HepG2 (cell line): Measurements from ENCODE around the gene FEM1C. TPM values are rescaled to one million over a fixed set of nuclear protein-coding genes. Genes with fewer than 3 reads are reported as not detected.

Source experiments
- ATAC-seq: fragments of 200-7000 bp; cut with Tn5 transposase; 3 replicates; pipeline ENCODE4 v1.9.1; 2020; ENCODE audit warnings: mild to moderate bottlenecking, moderate library complexity
- BruUV-seq: library from RNA; stranded (reverse); fragments of 400-500 nt; replicated peaks from 2 replicates; lab custom pipeline; 2021; lab: Mats Ljungman, UMichigan
- CTCF ChIA-PET: fragments of 300-600 bp; formaldehyde crosslinking; extraction: SDS; loops from one replicate; lab custom pipeline; 2021; ENCODE audit warnings: low total read pairs, inconsistent platforms, low intra/inter-chr PET ratio; lab: Yijun Ruan, JAX
- POLR2A ChIA-PET: fragments of 350-600 bp; sonication (Branson Sonifier 250); formaldehyde crosslinking; loops from one replicate; lab custom pipeline; 2020; ENCODE audit warnings: antibody characterized with exemption, inconsistent platforms; lab: Yijun Ruan, JAX
- DNase-seq: peaks from one replicate; pipeline ENCODE4 v3.0.0-alpha.2; 2015; ENCODE audit warnings: low spot score
- FAIRE-seq: peaks from 3 replicates; lab custom pipeline; 2011; peaks lifted over from hg19 to GRCh38; lab: Jason Lieb, UNC
- H2AFZ ChIP-seq: one replicate; pipeline ENCODE4 v1.6.1; 2011; ENCODE audit warnings: low read length, inconsistent platforms
- H3K27ac ChIP-seq: fragments of 300-600 bp; 3 replicates; pipeline ENCODE4 v1.8.0; 2011; ENCODE audit warnings: mixed run types, mild to moderate bottlenecking, mixed read lengths, low read length, inconsistent platforms; ENCODE audit not compliant: insufficient read depth; ENCODE audit errors: extremely low read length
- H3K27me3 ChIP-seq, 2 experiments: fragments of 200-600 bp in 1 of 2; 2 replicates in 1 of 2; 3 replicates in 1 of 2; pipeline versions ENCODE4 v1.6.0 to v1.8.0; 2011; ENCODE audit warnings: low read length in 2 of 2, mild to moderate bottlenecking in 2 of 2, moderate library complexity in 2 of 2, inconsistent platforms in 1 of 2; ENCODE audit not compliant: insufficient read depth in 2 of 2, control insufficient read depth in 1 of 2
- H3K36me3 ChIP-seq, 2 experiments: fragments of 200-600 bp in 1 of 2; replicated peaks in 1 of 2; 2 replicates in 1 of 2; 3 replicates in 1 of 2; pipeline versions ENCODE4 v1.5.1 to v1.8.0; 2011; ENCODE audit warnings: low read length in 2 of 2, inconsistent platforms in 1 of 2; ENCODE audit not compliant: insufficient read depth in 2 of 2, control insufficient read depth in 1 of 2
- H3K4me1 ChIP-seq: 2 replicates; pipeline ENCODE4 v1.5.1; 2012; ENCODE audit warnings: low read length, inconsistent platforms; ENCODE audit not compliant: insufficient read depth
- H3K4me2 ChIP-seq: 2 replicates; pipeline ENCODE4 v1.6.0; 2011; ENCODE audit warnings: low read depth, low read length, inconsistent platforms
- H3K4me3 ChIP-seq, 3 experiments: fragments of 200-600 bp in 1 of 3; sonication (generic), shearing (Covaris generic) in 1 of 3; replicated peaks in 1 of 3; 2 replicates each; pipeline ENCODE4 v1.5.1; 2011 to 2016; ENCODE audit warnings: low read length in 3 of 3, inconsistent platforms in 2 of 3, low read depth in 2 of 3, mild to moderate bottlenecking in 2 of 3, control low read depth in 1 of 3, mixed read lengths in 1 of 3; ENCODE audit not compliant: insufficient read depth in 1 of 3
- H3K79me2 ChIP-seq: one replicate; pipeline ENCODE4 v1.6.1; 2011; ENCODE audit warnings: low read length, inconsistent platforms; ENCODE audit not compliant: insufficient read depth
- H3K9ac ChIP-seq: 2 replicates; pipeline ENCODE4 v1.6.0; 2011; ENCODE audit warnings: mild to moderate bottlenecking, low read depth, low read length, inconsistent platforms; ENCODE audit not compliant: insufficient read depth
- H3K9me3 ChIP-seq: 2 replicates; pipeline ENCODE4 v1.5.1; 2012; ENCODE audit warnings: mild to moderate bottlenecking, low read length
- H4K20me1 ChIP-seq: 2 replicates; pipeline ENCODE4 v1.6.0; 2011; ENCODE audit warnings: inconsistent platforms, mild to moderate bottlenecking, low read length, moderate library complexity; ENCODE audit not compliant: insufficient read depth
- CCDC6 ChIP-seq: sonication (generic); formaldehyde crosslinking; IDR thresholded peaks from 2 replicates; pipeline ENCODE4 v1.8.1; 2022; ENCODE audit warnings: mild to moderate bottlenecking, missing genetic modification reagents, moderate library complexity
- EHMT2 ChIP-seq: fragments of 200-600 bp; sonication (generic); IDR thresholded peaks from 2 replicates; pipeline ENCODE4 v1.7.0; 2017; ENCODE audit warnings: antibody characterized with exemption, low read depth, low read length, borderline replicate concordance
- EP300 ChIP-seq, 3 experiments: sonication (generic) in 1 of 3; formaldehyde crosslinking in 1 of 3; IDR thresholded peaks; 2 replicates each; pipeline versions ENCODE4 v1.5.1 to v1.6.1; 2011 to 2020; ENCODE audit warnings: low read depth in 2 of 3, low read length in 2 of 3, borderline replicate concordance in 1 of 3, improper control_type of control experiment in 1 of 3, mild to moderate bottlenecking in 1 of 3, missing genetic modification reagents in 1 of 3, moderate library complexity in 1 of 3
- HMGA1 ChIP-seq: sonication (generic); formaldehyde crosslinking; conservative IDR thresholded peaks from 2 replicates; pipeline ENCODE4 v1.4.0; 2020; ENCODE audit warnings: missing genetic modification reagents
- IKZF1 ChIP-seq: fragments of 450-650 bp; IDR thresholded peaks from 2 replicates; pipeline ENCODE4 v1.7.1; 2016
- KDM2A ChIP-seq: sonication (generic); formaldehyde crosslinking; IDR thresholded peaks from 2 replicates; pipeline ENCODE4 v1.4.0; 2020; ENCODE audit warnings: low read depth, missing genetic modification reagents, borderline replicate concordance
- KLF6 ChIP-seq: IDR thresholded peaks from 2 replicates; pipeline ENCODE4 v1.8.0; 2016; ENCODE audit warnings: missing biosample characterization, missing genetic modification reagents
- PHF5A ChIP-seq: IDR thresholded peaks from one replicate; pipeline ENCODE4 v1.6.1; 2018; ENCODE audit warnings: low read depth, missing genetic modification reagents; ENCODE audit not compliant: unreplicated experiment
- TRIM24 ChIP-seq: sonication (generic); formaldehyde crosslinking; IDR thresholded peaks from 2 replicates; pipeline ENCODE4 v1.8.0; 2022; ENCODE audit warnings: mild to moderate bottlenecking, missing genetic modification reagents
- ZBTB7B ChIP-seq: sonication (generic); formaldehyde crosslinking; IDR thresholded peaks from 2 replicates; pipeline ENCODE4 v1.4.0; 2020; ENCODE audit warnings: missing genetic modification reagents
- ZBTB8A ChIP-seq: sonication (generic); formaldehyde crosslinking; IDR thresholded peaks from 2 replicates; pipeline ENCODE4 v1.4.0; 2020; ENCODE audit warnings: mild to moderate bottlenecking, low read depth, missing genetic modification reagents, borderline replicate concordance
- ZNF235 ChIP-seq: sonication (generic); formaldehyde crosslinking; IDR thresholded peaks from 2 replicates; pipeline ENCODE4 v1.8.1; 2023; ENCODE audit warnings: mild to moderate bottlenecking, missing genetic modification reagents, borderline replicate concordance
- ZNF253 ChIP-seq: sonication (generic); formaldehyde crosslinking; IDR thresholded peaks from 2 replicates; pipeline ENCODE4 v1.8.0; 2022; ENCODE audit warnings: mild to moderate bottlenecking, missing genetic modification reagents, borderline replicate concordance
- ZNF260 ChIP-seq: sonication (generic); formaldehyde crosslinking; IDR thresholded peaks from 2 replicates; pipeline ENCODE4 v1.4.0; 2020; ENCODE audit warnings: missing genetic modification reagents, low read depth, mild to moderate bottlenecking, borderline replicate concordance
- ZNF33B ChIP-seq: sonication (generic); formaldehyde crosslinking; IDR thresholded peaks from 2 replicates; pipeline ENCODE4 v1.5.1; 2020; ENCODE audit warnings: mild to moderate bottlenecking, missing genetic modification reagents
- ZNF619 ChIP-seq: sonication (generic); formaldehyde crosslinking; IDR thresholded peaks from 2 replicates; pipeline ENCODE4 v1.4.0; 2020; ENCODE audit warnings: mild to moderate bottlenecking, missing genetic modification reagents
- WGBS: methylation state at CpG from one replicate; pipeline ENCODE4 v1.1.6; 2017; ENCODE audit warnings: low lambda C conversion rate; 5-methylcytosine and 5-hydroxymethylcytosine counted together
- in situ Hi-C: cut with HindIII; loops from 2 replicates; pipeline ENCODE4 v1.10.0; 2017; ENCODE audit warnings: low pct_unique_long_range_greater_than_20kb; ENCODE audit not compliant: extremely low pct_ligation_motif_present
- intact Hi-C: fragments of 100-400 bp; cut with micrococcal nuclease; formaldehyde crosslinking; loops from one replicate; pipeline ENCODE4 v1.10.0; 2022; ENCODE audit not compliant: unreplicated experiment
- polyA plus RNA-seq, 8 experiments: library from polyadenylated mRNA; depleted of rRNA in 3 of 8; stranded (reverse) in 7 of 8; unstranded in 1 of 8; fragments of >200 nt; fragmentation: Illumina TruSeq in 4 of 8; extraction: Trizol in 4 of 8; gene quantifications; 2 replicates each; pipeline versions ENCODE4 v1.2.1 to v1.2.3, GENCODE V29; 2011 to 2016; ENCODE audit warnings: low read depth in 4 of 8, missing spikeins in 1 of 8, mixed read lengths in 1 of 8; ENCODE audit not compliant: insufficient read depth in 1 of 8
- total RNA-seq, 5 experiments: library from RNA; depleted of rRNA; stranded (reverse); fragments of >200 nt; fragmentation: Illumina TruSeq; extraction: Trizol; gene quantifications; 2 replicates each; pipeline ENCODE4 v1.2.3, GENCODE V29; 2016; ENCODE audit warnings: low read depth in 1 of 5
- TF ChIP-seq, protein P1 (sequence below): sonication (generic); formaldehyde crosslinking; IDR thresholded peaks from 2 replicates; pipeline ENCODE4 v1.4.0; 2020; ENCODE audit warnings: mild to moderate bottlenecking, low read depth, missing genetic modification reagents

The FEM1C gene
- total and polyA plus RNA-seq, 2 of the 13 experiments (the other 11 are each of a cell fraction or from before 2014, with no cell fraction given), result 5.5 to 8.3 TPM

DNA sequence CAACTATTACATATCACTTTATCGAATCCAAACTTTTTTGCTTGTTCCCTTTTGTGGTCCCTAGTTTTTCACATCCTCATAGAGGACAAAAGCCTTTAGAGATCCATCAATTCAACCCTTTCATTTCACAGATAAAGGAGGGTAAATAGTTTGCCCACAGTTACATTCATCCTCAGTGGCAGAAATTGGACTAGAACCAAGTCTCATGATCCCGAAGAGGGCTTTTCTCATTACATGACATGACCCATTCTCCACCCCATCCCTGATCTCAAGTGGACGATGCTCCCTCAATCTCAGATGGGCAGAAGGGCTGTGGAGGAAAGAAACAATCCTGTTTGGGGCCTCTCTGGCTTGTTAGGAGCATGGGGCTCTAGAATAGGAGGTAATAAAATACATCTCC is 34.6 kb upstream of the FEM1C start:
- no peak overlapping the region for H2AFZ ChIP-seq
- H3K27ac ChIP-seq, result no peak overlapping the region
- H3K9me3 ChIP-seq, result no peaks in the 10 kb centered on the region
- in situ Hi-C loops (no loop called here), intact Hi-C loops (no loop called here)
- no peaks in the 10 kb centered on the region for H3K36me3 ChIP-seq
- ATAC-seq (no peak), FAIRE-seq (no peak), DNase-seq (no peak)
- H3K79me2 ChIP-seq, result no peaks in the 10 kb centered on the region
- H3K4me1 ChIP-seq, result no peaks in the 10 kb centered on the region
- no TSS peak for BruUV-seq
- no peak overlapping the region for H3K4me2 ChIP-seq
- ChIA-PET POLR2A (no interaction called here), CTCF (no interaction called here)
- no peaks in the 10 kb centered on the region for H4K20me1 ChIP-seq
- no peak overlapping the region for H3K9ac ChIP-seq
- H3K4me3 ChIP-seq, result no peak overlapping the region
- TF ChIP-seq EHMT2 (no peak), ZNF619 (CRISPR knock-in tag) (no peak), HMGA1 (CRISPR knock-in tag) (no peak), ZBTB7B (CRISPR knock-in tag) (no peak), ZNF33B (no peak), KDM2A (CRISPR knock-in tag) (no peak), EP300 (IDR thresholded peaks at IDR 0.05; ENCODE audit: low read depth in 2 of 2, low read length in 2 of 2) (no peak), EP300 (CRISPR knock-in tag; IDR thresholded peaks at IDR 0.05; ENCODE audit: borderline replicate concordance) (no peak), ZNF260 (CRISPR knock-in tag) (no peak), ZNF235 (no peak), CCDC6 (CRISPR knock-in tag) (no peak), PHF5A (no peak), ZBTB8A (CRISPR knock-in tag) (no peak), IKZF1 (no peak), ZNF253 (CRISPR knock-in tag) (no peak), KLF6 (no peak), TRIM24 (CRISPR knock-in tag) (no peak)
- TF ChIP-seq, protein P1, sequence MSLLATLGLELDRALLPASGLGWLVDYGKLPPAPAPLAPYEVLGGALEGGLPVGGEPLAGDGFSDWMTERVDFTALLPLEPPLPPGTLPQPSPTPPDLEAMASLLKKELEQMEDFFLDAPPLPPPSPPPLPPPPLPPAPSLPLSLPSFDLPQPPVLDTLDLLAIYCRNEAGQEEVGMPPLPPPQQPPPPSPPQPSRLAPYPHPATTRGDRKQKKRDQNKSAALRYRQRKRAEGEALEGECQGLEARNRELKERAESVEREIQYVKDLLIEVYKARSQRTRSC, result no peak
- peaks cover 0 to 3% of the 10 kb centered on the region in 2 experiments; a peak in 2 of 5 replicates for H3K27me3 ChIP-seq
- under 1% methylated on average over 3 of the region's 3 CpGs for WGBS
